GM10847 (cell line): ENCODE data around the gene BIN2.

ENCODE experiments used
- POLR2A ChIP-seq: IDR thresholded peaks from 2 replicates; pipeline ENCODE4 v1.6.1; 2011; ENCODE audit not compliant: insufficient read length; ENCODE audit errors: extremely low read depth

BIN2 gene

DNA sequence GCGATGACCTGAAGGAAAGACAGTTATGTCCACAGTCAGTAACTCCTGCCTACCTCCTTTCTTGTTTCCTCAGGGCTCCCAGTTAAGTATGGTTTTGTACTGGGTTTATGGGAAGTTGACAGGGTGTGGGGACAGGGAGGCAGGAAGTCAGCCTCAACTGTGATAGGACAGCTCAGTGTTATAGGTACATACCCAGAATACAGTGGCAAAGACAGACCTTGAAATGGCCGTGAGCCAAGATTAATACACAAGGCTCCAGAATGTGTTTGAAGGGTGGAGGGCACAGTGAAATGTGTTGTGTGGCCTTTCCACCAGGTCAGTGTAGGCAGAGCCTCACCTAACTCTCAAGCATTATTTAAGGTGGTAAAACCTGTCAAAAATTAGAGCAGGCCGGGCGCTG lies 4.6 kb upstream of the BIN2 start:
- TF ChIP-seq POLR2A: no peak

DNA sequence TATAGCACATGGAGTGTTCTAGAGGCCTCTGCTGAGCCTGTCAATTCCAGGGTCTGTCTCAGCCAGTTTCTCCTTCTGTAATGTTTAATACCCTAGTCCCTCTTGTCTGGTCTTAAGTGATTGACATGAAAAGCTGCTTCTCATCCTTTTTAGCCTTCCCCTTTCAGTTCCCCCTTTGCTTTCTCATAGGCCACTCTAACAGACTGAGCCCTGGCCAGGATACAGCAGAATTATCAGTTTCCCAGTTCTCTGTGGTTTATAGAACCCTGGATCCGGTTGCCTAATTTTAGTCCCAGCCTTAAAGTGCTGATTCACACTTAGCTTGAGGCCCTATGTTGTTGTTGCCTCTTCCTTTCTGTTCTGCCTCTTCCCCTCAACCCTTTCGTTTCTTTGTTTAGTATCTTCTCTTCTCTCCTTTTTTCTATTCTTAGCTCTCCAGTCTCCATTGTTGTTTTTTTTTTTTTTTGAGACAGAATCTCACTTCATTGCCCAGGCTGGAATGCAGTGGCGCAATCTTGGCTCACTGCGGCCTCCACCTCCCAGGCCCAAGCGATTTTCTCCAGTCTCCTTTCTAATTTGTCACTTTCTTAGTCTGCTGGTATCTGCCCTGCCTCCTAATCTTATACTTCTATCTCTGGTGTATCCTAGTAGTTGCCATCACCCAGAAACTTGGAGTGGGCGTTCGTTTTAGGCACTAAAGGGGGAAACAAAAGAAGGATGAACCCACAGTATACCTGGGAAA lies 2.9 kb upstream of the BIN2 start:
- TF ChIP-seq POLR2A: no peak

DNA sequence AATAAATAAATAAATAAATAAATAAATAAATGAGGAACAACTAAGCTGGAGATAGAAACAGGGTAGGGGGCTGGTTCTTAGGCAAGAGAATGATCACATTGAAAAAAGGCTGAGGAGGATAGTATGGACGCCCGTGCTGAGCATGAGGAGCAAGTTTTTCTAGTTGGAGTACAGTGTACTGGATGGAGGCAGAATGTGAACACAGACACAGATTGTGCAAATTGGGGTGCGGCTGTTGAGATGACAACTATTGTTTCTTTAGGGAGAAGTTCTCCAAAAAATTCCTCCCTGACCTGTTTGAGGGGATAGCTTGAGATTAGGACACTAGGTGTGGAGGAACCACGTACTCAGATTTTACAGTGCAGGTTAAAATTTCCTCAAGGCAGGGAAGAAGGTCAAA lies 979 bp upstream of the BIN2 start:
- TF ChIP-seq POLR2A: no peak

DNA sequence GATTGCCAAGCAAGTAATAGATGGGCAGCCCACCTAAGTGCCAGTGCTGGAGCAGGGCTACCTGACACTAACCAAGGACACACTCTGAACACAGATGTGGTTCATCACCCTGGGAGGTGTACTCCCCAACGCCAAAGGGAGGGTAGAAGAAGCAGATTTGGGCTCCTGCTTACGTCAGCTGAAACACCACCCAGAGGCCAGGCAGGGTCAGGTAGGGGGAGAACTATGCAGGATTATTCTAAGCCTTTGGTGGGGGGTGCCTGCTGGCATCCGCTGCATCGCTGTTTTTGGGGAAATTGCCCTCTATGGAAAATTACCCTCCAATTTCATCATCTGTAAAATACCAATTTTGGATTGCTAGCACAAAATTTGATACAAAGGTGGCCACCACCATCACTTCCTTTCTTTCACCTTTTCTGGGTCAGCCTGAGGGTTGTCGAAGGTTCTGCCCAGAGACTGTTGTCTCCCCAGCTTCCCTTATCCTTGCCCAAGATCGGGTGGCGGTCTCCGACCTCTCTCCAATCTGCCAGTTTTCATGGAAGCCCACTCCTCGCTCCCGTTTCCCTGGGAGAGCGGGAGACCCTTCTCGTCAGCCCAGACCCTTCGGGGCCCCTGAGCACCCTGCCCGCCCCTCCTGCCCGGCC lies 535 bp downstream of the BIN2 start:
- TF ChIP-seq POLR2A: peak; percentile 29

DNA sequence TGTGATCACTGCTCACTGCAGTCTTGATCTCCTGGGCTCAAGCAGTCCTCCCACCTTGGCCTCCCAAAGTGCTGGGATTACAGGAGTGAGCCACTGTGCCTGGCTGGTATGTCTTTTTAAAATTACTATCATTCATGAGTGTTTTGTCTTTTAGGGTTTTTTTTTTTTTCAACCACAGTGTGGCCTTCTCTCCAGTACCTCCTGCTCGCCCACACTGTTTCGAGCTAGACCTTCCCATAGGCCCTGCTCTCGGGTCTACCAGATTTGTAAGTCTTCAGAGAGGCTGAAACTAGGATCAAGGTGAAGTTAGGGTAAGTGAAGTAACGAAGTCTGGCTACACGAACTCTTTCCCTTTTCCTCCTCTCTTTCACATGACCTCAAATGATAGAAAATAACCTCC lies 1.5 kb downstream of the BIN2 start:
- no peak for TF ChIP-seq POLR2A

DNA sequence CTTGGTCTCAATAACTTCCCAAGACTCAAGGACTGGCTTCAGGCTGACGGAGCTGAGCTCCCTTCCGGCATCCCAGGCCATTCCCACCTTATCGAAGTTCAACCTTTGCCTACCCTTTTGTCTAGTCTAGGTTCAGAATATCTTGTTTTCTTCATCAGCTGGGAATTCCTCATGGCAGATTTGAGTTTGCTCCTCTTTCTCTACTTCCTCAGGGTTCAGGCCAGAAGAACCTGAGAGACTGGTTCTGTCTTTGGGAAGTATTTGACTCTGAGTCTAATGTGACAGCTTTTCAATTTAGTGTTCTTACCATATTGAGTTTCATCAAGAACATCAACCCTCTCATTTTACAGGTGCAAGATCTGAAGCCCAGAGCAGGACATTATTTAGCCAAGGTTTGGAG lies 2.1 kb downstream of the BIN2 start:
- TF ChIP-seq POLR2A: no peak

DNA sequence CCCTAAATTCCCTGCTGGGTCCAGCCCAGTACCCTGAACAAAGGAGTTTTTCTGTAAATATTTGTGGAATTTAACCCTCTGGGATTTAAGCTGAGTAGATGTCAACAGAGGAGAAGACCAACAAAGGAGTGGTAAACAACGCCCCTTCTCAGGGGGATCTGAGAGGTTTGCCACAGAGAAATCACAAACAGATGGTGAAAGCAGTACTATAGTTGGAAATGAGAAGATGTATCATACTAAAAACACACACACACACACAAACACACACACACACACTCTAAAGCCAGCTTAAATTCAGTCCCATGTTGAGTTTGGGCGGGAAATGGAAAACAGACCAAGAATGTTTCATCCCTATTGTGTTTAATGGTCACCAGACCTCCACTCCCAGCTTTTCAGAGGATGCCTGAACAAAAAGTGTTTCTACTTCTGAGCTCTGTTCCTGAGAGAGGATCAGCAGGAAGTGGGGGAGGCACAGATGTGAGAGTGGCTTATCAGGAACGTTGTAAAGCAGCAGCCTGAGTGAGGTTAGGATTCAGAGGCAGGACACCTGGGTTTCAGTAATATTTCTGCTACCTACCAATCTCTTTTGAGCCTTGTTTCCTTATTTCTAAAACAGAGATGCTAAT lies 3.2 kb downstream of the BIN2 start:
- TF ChIP-seq POLR2A: no peak

DNA sequence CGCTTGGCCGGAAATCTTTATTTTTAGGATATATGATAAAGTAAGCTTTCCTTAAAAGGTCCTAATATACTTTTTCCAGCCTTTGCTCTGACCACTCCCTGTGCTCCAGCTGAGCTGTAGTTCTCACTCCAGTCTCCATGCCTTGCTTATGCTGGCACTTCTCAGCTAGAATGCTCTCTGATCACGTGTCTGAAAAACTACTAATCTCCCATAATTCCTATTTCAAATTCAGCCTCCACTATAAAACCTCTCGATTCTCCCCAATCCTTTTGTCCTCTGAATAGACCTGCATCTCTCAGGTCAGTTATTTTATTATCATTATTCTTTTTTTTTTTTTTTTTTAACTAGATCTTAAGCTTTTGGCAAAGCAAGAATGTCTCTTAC lies 3.7 kb downstream of the BIN2 start:
- TF ChIP-seq POLR2A: no peak

DNA sequence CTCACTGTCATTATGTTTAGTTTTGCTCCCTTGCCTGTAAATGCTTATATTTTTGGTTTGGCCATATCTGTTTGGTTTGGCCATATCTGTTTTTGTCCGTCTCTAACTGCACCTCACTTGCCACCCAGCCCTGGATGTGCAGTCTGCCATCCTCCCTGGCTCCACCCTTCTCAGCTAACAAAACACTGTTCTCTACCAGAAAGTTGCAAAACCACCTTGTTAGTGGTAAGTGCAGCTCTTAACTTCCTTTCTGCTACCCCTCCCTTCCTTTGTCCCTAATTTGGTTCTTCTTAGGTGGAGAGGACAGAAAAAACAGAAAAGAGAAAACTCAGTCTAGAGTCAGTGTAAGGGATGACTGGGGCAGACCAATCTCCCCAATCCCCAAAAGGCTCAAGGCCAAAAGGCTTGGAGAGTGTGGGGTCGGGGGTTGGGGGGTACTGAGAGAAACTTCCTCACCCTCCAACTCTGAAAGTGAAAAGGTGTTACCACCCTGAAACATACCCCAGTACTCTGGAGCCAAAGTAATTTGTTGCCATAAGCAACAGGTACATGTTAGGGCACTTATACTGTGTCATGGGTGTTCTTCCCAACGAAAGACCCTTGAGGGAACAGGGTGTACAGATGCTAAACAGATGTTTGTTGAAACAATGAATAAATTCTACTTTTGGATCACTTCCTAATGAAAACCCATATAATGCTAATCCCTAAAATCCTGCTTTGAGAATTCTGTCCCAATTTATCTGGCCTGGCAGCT lies 5.0 kb downstream of the BIN2 start:
- no peak for TF ChIP-seq POLR2A

DNA sequence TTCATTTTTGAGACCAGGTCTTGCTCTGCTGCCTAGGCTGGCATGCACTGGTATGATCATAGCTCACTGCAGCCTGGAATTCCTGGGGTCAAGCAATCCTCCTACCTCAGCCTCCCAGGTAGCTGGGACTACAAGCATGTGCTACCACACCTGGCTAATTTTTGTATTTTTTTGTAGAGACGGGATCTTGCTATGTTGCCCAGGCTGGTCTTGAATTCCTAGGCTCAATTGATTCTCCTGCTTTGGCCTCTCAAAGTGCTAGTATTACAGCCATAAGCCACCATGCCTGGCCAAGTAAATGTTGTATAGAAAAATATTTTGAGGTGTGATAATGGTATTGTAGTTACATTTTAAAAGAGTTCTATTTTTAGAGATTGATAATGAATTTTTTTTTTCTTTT lies 12.6 kb downstream of the BIN2 start:
- no peak for TF ChIP-seq POLR2A

DNA sequence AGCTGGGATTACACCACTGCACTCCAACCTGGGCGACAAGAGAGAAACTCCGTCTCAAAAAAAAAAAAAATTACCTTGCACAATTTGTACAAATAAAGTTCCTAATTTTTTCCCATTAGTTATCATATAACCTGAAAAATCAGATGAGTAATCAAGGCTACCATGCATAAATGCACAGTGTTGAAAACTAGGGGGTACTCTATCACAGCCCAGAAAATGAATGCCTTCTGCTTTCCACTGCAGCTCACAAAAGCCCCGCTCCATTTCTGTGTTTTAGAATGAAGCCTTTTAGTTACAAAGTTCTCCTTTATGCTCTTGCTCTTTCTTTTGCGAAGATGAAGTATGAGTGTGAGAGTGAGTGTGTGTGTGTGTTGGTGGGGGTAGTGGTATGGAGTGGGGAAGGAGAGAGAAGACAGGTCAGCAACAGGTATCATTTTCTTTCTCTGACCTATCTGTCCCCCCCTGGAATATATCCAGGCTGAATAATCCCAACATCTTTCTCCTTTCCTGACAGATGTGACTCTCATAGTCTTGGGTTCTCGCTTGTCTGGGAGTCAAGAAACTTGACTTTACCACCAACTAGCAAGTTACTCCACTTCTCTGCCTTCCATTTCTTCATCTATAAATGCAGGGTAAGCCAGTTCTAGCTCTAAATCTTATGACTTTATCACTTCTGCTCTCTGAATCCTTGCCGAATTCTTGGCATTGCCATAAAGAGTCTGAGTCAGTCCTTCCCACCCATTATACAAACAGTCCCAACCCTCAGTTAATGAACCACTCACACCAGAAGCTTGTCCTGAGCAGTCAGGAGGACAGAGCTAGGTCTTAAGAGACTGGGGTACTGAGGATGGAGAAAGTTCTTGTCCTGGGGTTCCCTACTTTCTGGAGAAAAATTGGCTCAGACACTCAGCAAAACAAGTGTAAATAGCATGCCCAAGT lies 16.1 kb downstream of the BIN2 start:
- no peak for TF ChIP-seq POLR2A

DNA sequence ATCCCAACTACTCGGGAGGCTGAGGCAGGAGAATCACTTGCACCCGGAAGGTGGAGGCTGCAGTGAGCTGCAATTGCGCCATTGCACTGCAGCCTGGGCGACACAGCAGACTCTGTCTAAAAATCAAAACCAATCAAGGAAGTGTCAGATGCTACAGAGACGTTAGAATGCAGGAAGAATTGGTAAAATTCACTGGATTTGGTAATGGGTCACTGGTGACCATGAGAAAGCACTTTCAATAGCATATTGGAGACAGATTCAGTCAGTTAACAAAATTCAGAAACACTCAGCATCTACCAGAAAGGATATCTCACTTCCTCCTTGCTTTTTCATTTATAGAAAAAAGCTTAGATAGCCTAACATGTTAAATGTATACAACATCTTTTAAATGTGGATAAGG lies 17.5 kb downstream of the BIN2 start:
- no peak for TF ChIP-seq POLR2A

DNA sequence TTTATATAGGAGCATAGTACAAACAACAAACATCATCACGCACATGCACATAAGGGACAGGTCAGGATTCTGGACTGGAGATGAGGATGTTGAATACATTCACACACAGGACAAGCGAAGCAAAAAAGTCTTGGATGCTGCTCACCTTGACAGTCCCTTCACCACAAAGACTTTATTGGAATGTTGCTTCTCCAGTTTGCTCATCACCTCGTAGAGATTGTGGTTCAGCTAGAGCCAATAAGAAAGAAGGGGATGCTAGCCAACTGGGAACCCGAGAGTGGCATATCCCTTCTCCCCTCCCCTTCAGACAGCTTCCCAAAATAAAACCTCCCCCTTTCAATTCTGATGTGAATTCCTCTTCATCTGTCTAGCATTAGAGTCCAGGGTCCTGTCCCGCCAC lies 28.3 kb downstream of the BIN2 start:
- no peak for TF ChIP-seq POLR2A

DNA sequence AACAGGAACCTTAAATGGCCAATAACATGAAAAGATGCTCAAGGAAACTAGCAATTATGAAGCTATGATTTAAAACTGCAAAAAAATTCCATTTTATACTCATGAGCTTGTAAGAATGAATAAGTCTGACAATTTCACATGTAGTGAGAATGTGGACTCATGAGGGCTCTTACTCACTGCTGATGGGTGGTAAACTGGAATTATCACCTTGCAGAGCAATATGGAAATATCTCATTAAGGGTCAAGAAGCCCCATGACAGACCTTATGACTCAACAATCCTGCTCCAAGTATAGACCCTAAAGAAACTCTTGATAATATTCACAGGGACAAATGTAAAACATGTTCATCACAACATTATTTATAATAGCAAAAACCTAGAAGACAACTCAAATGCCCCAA lies 30.3 kb downstream of the BIN2 start:
- TF ChIP-seq POLR2A: no peak

DNA sequence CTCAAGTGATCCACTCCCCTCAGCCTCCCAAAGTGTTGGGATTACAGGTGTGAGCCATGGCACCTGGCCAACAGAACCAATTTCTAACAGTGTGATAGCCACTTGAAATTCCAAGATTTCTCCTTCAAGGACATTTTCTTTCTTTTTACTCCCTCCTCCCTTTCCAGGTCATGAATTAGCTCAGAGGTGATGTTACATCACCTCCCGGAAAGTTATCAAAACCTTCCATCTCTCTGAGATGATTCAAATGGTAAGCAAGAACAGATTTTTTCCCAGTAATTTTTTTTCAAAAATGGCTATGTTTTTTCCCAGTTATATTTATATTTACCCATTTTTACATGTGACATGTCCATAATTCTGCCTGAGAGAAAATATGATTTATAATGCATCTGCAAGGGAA lies 38.1 kb downstream of the BIN2 start:
- no peak for TF ChIP-seq POLR2A
